GM12891 (cell line): ENCODE results near the gene ZFYVE9.

Source experiments
- PAX5 ChIP-seq: IDR thresholded peaks from 2 replicates; pipeline ENCODE4 v1.6.1; 2011; ENCODE audit warnings: low read length, moderate library complexity, mild to moderate bottlenecking; ENCODE audit not compliant: insufficient read depth, severe bottlenecking
- POLR2A ChIP-seq: IDR thresholded peaks from 2 replicates; pipeline ENCODE4 v1.6.1; 2011; ENCODE audit warnings: low read depth, low read length, control low read depth
- POLR2AphosphoS5 ChIP-seq: IDR thresholded peaks from 2 replicates; pipeline ENCODE4 v1.6.1; 2011; ENCODE audit warnings: low read depth, low read length, control low read depth
- POU2F2 ChIP-seq: IDR thresholded peaks from 2 replicates; pipeline ENCODE4 v1.6.1; 2011; ENCODE audit warnings: low read depth, mild to moderate bottlenecking, control low read depth, low read length, moderate library complexity
- SPI1 ChIP-seq: IDR thresholded peaks from 2 replicates; pipeline ENCODE4 v1.6.1; 2011; ENCODE audit warnings: low read depth, low read length, control low read depth
- TAF1 ChIP-seq: IDR thresholded peaks from 2 replicates; pipeline ENCODE4 v1.6.1; 2011; ENCODE audit warnings: low read depth, low read length, control low read depth

GRCh38 chr1:52263153-52263910 lies 121.4 kb downstream of the ZFYVE9 start:
- no peak for TF ChIP-seq POLR2A
- TF ChIP-seq SPI1: no peak
- no peak for TF ChIP-seq POU2F2
- no peak for TF ChIP-seq POLR2AphosphoS5
- no peak for TF ChIP-seq TAF1
- no peak for TF ChIP-seq PAX5
